ENCODE results near the gene DNM3.

The DNM3 gene

DNA sequence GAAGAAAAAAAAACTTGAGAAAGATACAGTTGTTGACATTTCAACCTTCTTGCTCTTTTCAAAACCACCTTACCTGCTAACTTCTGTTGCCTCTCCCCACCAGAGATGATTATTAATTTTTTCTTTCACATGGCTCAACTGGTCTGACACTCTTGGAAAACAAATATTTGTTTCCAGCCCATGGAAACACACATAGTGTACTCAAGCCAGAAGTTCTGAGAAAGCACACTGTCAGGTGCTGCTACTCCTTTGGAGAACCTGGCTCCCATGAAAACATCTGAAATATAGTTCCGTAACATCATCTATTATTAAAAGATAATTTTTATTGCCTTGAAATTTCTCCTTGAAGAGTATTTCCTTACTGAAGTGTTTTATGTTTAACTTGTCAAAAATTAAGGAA is 434.2 kb downstream of the DNM3 start:
- Mint-ChIP-seq H3K27ac (ENCODE audit: low read depth) (no peak overlapping the region), H3K36me3 (ENCODE audit: insufficient read depth) (no peaks in the 10 kb centered on the region), H3K4me3 (no peak overlapping the region), H3K4me1 (no peaks in the 10 kb centered on the region), H3K27me3 (no peaks in the 10 kb centered on the region), H3K9me3 (no peaks in the 10 kb centered on the region)
- ATAC-seq (replicated peaks; ENCODE audit: extremely low read depth, poor library complexity, severe bottlenecking): no peak
- no peak for DNase-seq (ENCODE audit: low spot score in 2 of 2)

DNA sequence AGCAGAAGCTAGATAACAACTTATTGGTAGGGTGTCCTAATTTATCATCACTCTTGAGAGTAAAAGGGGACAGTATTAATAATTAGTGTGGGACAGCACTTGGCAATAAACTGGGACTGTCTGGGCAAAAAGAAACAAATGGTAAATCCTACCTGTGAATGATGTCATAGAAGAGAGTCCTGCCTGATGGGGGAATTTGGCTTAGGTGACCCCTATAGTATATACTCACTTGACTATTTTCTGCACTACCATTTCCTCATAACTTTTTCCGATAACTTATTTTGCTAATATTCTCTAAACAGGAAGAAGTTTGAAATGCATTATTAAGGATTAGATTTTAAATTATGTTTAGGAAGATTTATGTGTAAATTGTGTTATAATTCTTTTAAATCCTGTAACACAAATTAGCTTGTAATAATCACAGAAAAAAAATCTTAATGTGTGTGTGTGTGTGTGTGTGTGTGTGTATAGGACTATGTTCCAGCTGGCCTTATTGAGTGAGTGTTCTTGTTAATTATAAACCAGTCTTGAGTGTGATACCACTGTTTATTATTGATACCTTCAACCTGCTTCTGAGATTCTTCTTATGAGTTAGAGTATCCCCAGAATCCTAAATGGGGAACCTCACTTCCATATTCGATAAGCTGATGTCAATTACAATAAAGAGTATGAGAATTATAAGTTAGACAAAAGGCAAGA is 435.0 kb downstream of the DNM3 start:
- Mint-ChIP-seq H3K4me1 (no peaks in the 10 kb centered on the region), H3K27me3 (no peaks in the 10 kb centered on the region), H3K27ac (ENCODE audit: low read depth) (no peak overlapping the region), H3K4me3 (no peak overlapping the region), H3K9me3 (no peaks in the 10 kb centered on the region), H3K36me3 (ENCODE audit: insufficient read depth) (no peaks in the 10 kb centered on the region)
- ATAC-seq (replicated peaks; ENCODE audit: extremely low read depth, poor library complexity, severe bottlenecking) (no peak), DNase-seq (ENCODE audit: low spot score in 2 of 2) (no peak)

DNA sequence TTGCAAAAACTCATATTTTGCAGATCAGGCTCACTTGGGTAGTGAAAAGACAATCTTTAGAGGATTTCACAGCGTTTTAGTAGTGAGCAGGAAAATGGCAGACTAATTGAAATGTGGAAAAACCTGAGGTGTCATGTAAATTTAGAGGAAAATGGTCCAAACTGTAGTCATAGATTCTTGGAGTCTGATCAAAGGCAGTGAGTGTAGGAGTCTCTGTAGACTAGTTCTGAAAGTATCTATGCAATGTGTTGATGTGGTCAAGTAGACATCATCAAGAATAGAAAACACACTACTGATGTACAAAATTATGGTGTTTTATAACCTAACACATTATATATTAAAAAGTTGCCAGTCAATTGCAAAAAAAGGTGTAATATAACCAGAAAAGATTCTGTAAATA is 436.0 kb downstream of the DNM3 start:
- no peaks in the 10 kb centered on the region for H3K4me1 Mint-ChIP-seq
- H3K27ac Mint-ChIP-seq (ENCODE audit: low read depth): no peak overlapping the region
- H3K9me3 Mint-ChIP-seq: no peaks in the 10 kb centered on the region
- no peak for ATAC-seq (replicated peaks; ENCODE audit: extremely low read depth, poor library complexity, severe bottlenecking)
- no peaks in the 10 kb centered on the region for H3K27me3 Mint-ChIP-seq
- DNase-seq (ENCODE audit: low spot score in 2 of 2): no peak
- H3K36me3 Mint-ChIP-seq (ENCODE audit: insufficient read depth): no peaks in the 10 kb centered on the region
- H3K4me3 Mint-ChIP-seq: no peak overlapping the region

DNA sequence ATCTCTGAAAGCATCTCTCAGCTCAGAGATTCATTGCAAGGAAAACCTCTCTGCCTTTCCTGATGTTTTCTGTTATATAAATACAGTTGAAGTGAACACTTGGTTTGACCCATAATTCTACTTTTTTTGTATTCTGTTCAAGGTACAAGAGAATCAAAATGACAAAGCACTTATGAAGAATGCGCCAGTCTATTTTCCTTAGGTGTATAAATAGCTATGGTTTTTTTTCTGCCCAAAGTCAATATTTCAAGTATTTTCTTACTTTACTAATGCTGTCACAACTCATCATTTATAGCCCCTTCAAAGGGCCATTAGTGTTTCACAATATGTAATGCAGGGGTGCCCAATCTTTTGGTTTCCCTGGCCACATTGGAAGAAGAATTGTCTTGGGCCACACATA is 436.7 kb downstream of the DNM3 start:
- Mint-ChIP-seq H3K36me3 (ENCODE audit: insufficient read depth) (no peaks in the 10 kb centered on the region), H3K27ac (ENCODE audit: low read depth) (no peak overlapping the region), H3K27me3 (no peaks in the 10 kb centered on the region), H3K4me1 (no peaks in the 10 kb centered on the region), H3K9me3 (no peaks in the 10 kb centered on the region), H3K4me3 (no peak overlapping the region)
- ATAC-seq (replicated peaks; ENCODE audit: extremely low read depth, poor library complexity, severe bottlenecking) (no peak), DNase-seq (ENCODE audit: low spot score in 2 of 2) (no peak)

DNA sequence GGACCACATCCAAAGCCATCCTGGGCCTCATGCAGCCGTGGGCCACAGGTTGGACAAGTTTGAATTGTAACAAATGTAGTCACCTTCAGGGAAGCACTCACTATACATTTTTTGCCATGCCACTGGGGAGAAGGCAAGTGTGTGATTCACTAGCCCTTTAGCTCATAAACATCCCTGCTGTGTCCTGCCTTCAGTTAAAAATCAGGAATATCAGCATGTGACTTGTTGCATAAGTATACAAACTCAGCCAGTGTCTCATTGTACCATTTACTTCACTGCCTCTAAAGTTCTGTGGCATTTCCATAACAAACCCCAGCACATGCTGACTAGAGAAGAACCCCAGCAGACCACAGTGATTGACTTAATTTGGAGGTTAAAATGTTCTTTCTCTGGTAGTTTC is 437.2 kb downstream of the DNM3 start:
- ATAC-seq (replicated peaks; ENCODE audit: extremely low read depth, poor library complexity, severe bottlenecking): no peak
- no peak overlapping the region for H3K27ac Mint-ChIP-seq (ENCODE audit: low read depth)

DNA sequence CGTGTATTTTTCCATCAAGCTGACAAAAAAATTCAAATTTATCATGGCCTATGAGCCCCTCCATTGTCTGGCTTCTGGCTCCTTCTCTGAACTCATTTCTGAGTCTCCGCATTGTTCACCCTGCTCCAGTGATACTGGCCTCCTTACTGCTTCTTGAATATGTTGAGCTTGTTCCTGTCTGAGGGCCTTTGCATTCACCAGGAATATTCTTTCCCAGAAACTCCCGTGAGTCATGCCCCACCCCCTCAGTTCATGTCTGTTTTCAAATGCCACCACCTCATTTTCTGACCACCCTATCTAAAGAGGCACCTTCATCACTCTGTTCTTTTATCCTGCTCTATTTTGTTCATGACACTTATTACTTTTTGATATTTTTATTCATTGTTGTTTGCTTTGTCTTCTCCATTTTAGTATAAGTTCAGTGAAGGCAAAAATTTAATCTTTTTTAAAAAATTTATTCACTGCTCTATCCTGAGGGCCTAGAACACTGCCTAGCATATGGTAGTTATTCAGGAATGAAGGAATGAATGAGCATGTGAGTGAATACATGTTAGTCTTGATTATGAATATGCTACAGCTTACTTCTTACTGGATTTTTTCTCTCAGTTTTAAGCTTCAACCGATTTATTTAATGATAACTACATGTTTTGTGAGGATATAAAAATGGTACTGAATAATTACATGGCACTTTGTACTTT is 438.8 kb downstream of the DNM3 start:
- Mint-ChIP-seq H3K36me3 (ENCODE audit: insufficient read depth) (no peaks in the 10 kb centered on the region), H3K27ac (ENCODE audit: low read depth) (no peak overlapping the region), H3K9me3 (no peaks in the 10 kb centered on the region), H3K4me3 (no peak overlapping the region), H3K4me1 (no peaks in the 10 kb centered on the region), H3K27me3 (no peaks in the 10 kb centered on the region)
- no peak for ATAC-seq (replicated peaks; ENCODE audit: extremely low read depth, poor library complexity, severe bottlenecking)
- DNase-seq (ENCODE audit: low spot score in 2 of 2): no peak

More for the DNA sequence above, 437.2 kb downstream of the DNM3 start:
- Mint-ChIP-seq H3K27me3 (no peaks in the 10 kb centered on the region), H3K4me1 (no peaks in the 10 kb centered on the region), H3K4me3 (no peak overlapping the region), H3K36me3 (ENCODE audit: insufficient read depth) (no peaks in the 10 kb centered on the region), H3K9me3 (no peaks in the 10 kb centered on the region)
- no peak for DNase-seq (ENCODE audit: low spot score in 2 of 2)

DNA sequence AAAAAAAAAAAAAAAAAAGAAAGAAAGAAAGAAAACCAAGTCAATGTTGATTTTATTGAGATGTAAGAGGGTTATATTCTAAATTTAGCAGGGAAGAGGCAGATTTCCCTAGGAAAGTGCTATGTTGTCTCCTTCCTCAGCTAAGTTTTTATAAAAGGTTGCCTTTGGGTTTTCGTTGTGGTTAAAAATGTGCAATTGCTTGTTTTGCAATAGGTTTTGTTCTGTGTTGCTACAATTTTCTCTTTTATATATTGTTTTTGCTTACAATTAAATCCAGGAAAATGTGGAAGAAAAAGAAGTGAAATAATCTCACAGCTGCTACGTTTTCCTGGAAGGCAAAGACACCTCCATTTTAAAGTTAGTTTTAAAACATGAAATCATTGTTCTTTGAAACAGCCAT is 442.5 kb downstream of the DNM3 start:
- no peak overlapping the region for H3K4me3 Mint-ChIP-seq
- no peaks in the 10 kb centered on the region for H3K36me3 Mint-ChIP-seq (ENCODE audit: insufficient read depth)
- ATAC-seq (replicated peaks; ENCODE audit: extremely low read depth, poor library complexity, severe bottlenecking) (no peak), DNase-seq (ENCODE audit: low spot score in 2 of 2) (no peak)
- no peak overlapping the region for H3K27ac Mint-ChIP-seq (ENCODE audit: low read depth)
- no peaks in the 10 kb centered on the region for H3K9me3 Mint-ChIP-seq
- H3K27me3 Mint-ChIP-seq: no peaks in the 10 kb centered on the region
- no peaks in the 10 kb centered on the region for H3K4me1 Mint-ChIP-seq

DNA sequence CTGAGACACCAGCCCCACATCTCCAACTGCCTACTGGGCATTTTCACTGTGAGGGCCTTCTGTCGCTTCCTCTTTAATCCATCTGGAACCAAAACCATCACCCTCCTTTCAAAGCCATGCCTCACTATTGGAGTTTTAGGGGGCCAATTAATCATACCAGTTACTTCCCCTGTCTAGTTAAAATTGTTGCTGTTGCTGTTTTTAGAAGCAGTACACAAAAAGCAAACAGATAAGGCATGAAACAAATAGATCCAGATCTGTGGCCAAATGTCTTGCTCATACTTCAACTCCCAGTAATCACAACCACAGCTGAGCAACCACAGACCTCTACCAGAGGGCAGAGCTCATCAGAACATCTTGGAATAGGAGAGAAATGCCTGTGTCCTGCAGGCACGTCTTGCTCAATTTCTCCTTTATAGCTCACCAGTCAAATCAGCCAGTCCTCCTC is 445.4 kb downstream of the DNM3 start:
- H3K36me3 Mint-ChIP-seq (ENCODE audit: insufficient read depth): no peaks in the 10 kb centered on the region
- DNase-seq (ENCODE audit: low spot score in 2 of 2) (no peak), ATAC-seq (replicated peaks; ENCODE audit: extremely low read depth, poor library complexity, severe bottlenecking) (no peak)
- no peaks in the 10 kb centered on the region for H3K9me3 Mint-ChIP-seq
- no peaks in the 10 kb centered on the region for H3K27me3 Mint-ChIP-seq
- H3K4me3 Mint-ChIP-seq: no peak overlapping the region
- H3K27ac Mint-ChIP-seq (ENCODE audit: low read depth): no peak overlapping the region
- no peaks in the 10 kb centered on the region for H3K4me1 Mint-ChIP-seq

DNA sequence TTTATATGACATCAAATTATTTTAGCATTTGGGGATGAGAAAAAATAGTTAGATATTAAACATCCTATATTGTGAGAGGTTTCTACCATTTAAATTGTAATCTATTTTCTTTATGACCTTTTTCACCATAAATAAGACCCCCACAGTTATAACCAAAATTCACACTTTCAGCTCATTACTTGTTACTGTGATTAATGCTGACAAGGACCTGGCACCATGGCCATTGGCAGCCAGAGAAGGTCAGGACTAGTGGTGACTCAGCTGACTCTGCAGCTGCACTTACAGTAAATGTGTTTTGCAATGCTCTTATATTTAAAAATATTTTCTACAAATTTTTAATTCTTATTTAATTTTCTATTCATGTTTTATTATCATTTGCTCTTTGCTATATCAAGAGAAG is 445.9 kb downstream of the DNM3 start:
- Mint-ChIP-seq H3K9me3 (no peaks in the 10 kb centered on the region), H3K27me3 (no peaks in the 10 kb centered on the region), H3K36me3 (ENCODE audit: insufficient read depth) (no peaks in the 10 kb centered on the region), H3K4me3 (no peak overlapping the region), H3K4me1 (no peaks in the 10 kb centered on the region), H3K27ac (ENCODE audit: low read depth) (no peak overlapping the region)
- DNase-seq (ENCODE audit: low spot score in 2 of 2): no peak
- no peak for ATAC-seq (replicated peaks; ENCODE audit: extremely low read depth, poor library complexity, severe bottlenecking)

DNA sequence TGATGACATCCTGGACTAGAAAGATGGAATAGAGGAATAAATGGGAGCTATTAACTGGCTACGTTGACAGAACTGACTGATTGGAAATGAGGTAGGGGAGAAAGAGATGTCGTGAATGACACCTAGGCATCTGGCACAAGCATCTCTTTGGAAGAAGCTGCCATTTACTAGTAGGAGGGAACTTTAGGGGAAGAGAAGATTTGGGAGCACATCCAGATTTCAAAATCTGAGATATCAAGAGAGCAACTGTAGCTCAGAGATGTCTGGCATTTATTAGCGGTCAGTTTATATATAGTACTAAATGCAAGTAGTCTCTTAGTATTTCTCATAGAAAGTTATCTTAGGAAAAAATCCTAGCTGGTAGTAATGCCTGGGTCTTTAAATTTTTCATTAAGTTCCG is 447.3 kb downstream of the DNM3 start:
- ATAC-seq (replicated peaks; ENCODE audit: extremely low read depth, poor library complexity, severe bottlenecking) (no peak), DNase-seq (ENCODE audit: low spot score in 2 of 2) (no peak)
- no peaks in the 10 kb centered on the region for H3K9me3 Mint-ChIP-seq
- H3K36me3 Mint-ChIP-seq (ENCODE audit: insufficient read depth): no peaks in the 10 kb centered on the region
- H3K27ac Mint-ChIP-seq (ENCODE audit: low read depth): no peak overlapping the region
- H3K27me3 Mint-ChIP-seq: no peaks in the 10 kb centered on the region
- no peak overlapping the region for H3K4me3 Mint-ChIP-seq
- no peaks in the 10 kb centered on the region for H3K4me1 Mint-ChIP-seq

DNA sequence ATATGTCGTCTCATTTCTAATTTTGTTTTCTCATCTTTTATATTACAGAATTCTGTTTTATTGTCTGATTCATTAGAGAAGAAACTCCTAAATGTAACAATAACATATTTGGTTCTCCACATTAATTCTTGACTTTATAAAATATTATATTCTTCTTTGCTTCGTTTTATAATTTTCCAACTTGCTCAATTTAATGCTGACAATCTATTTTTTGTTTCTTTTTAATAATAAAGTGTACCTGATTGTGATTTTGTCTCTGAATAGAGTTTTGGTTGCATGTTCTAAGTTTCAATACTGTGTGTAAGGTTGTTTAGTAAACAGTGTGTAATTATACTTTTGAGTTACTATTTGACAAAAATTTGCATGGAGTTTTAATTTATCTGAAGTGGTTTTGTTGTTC is 448.1 kb downstream of the DNM3 start:
- Mint-ChIP-seq H3K4me1 (no peaks in the 10 kb centered on the region), H3K27me3 (no peaks in the 10 kb centered on the region), H3K9me3 (no peaks in the 10 kb centered on the region), H3K36me3 (ENCODE audit: insufficient read depth) (no peaks in the 10 kb centered on the region), H3K4me3 (no peak overlapping the region), H3K27ac (ENCODE audit: low read depth) (no peak overlapping the region)
- DNase-seq (ENCODE audit: low spot score in 2 of 2): no peak
- no peak for ATAC-seq (replicated peaks; ENCODE audit: extremely low read depth, poor library complexity, severe bottlenecking)

DNA sequence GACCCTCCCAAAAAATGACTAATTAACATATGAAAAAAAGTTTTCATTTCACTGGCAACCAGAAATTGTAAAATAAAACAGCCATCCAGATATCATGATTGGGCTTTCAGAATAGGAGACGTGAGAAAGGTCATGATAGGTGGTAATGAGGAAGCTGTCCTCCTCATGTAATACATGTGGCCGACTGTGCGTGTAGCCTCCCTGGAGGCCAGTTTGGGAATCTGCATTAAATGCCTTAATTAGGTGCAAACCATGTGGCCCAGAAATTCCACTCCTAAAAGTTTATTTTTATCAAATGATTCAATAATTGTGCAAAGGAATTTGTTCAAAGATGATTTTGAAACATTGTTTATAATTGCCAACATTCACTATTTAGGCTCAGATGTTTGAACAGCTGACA is 451.5 kb downstream of the DNM3 start:
- H3K4me3 Mint-ChIP-seq: no peak overlapping the region
- no peaks in the 10 kb centered on the region for H3K9me3 Mint-ChIP-seq
- ATAC-seq (replicated peaks; ENCODE audit: extremely low read depth, poor library complexity, severe bottlenecking) (no peak), DNase-seq (ENCODE audit: low spot score in 2 of 2) (no peak)
- no peaks in the 10 kb centered on the region for H3K27me3 Mint-ChIP-seq
- H3K4me1 Mint-ChIP-seq: no peaks in the 10 kb centered on the region
- H3K36me3 Mint-ChIP-seq (ENCODE audit: insufficient read depth): no peaks in the 10 kb centered on the region
- H3K27ac Mint-ChIP-seq (ENCODE audit: low read depth): no peak overlapping the region

DNA sequence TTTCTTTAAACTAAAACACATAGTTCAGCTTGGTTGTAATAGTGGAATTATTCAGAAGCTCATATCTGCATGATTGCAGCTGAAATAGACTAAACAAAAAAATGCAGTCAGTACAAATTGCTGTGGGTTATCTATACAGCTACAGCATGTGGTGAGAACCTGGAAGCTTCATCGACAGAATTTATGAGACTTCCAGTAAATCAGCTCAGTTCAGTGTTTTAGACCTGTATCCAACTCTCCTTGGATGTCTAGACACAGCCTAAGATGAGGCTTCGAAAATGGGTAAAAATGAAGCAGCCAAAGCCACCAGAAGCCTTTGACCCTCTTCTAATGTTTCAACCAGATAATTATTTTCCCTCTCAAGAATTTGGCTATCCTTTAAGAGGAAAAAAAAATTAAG is 452.1 kb downstream of the DNM3 start:
- Mint-ChIP-seq H3K27me3 (no peaks in the 10 kb centered on the region), H3K36me3 (ENCODE audit: insufficient read depth) (no peaks in the 10 kb centered on the region), H3K9me3 (no peaks in the 10 kb centered on the region), H3K4me1 (no peaks in the 10 kb centered on the region), H3K27ac (ENCODE audit: low read depth) (no peak overlapping the region), H3K4me3 (no peak overlapping the region)
- no peak for ATAC-seq (replicated peaks; ENCODE audit: extremely low read depth, poor library complexity, severe bottlenecking)
- no peak for DNase-seq (ENCODE audit: low spot score in 2 of 2)

Data from central memory CD8-positive, alpha-beta T cell (primary cell).